Endometrial microvascular endothelial cells (primary cell): ENCODE results near the gene SRXN1. TPM values are rescaled to one million over a fixed set of nuclear protein-coding genes. Genes with fewer than 3 reads are reported as not detected.

Experiments used
- in situ Hi-C: cut with HindIII; loops from 2 replicates; pipeline ENCODE4 v1.10.0; 2017; ENCODE audit warnings: low sequenced_read_pairs, low pct_unique_long_range_greater_than_20kb; ENCODE audit errors: inconsistent ontology term
- total RNA-seq: library from RNA; depleted of rRNA; stranded (reverse); fragments of >200 nt; gene quantifications from one replicate; pipeline ENCODE4 v1.2.3, GENCODE V29; 2015; ENCODE audit errors: inconsistent ontology term

Gene SRXN1
- total RNA-seq, 1 donor from 2014 or later = 82.6 TPM

DNA sequence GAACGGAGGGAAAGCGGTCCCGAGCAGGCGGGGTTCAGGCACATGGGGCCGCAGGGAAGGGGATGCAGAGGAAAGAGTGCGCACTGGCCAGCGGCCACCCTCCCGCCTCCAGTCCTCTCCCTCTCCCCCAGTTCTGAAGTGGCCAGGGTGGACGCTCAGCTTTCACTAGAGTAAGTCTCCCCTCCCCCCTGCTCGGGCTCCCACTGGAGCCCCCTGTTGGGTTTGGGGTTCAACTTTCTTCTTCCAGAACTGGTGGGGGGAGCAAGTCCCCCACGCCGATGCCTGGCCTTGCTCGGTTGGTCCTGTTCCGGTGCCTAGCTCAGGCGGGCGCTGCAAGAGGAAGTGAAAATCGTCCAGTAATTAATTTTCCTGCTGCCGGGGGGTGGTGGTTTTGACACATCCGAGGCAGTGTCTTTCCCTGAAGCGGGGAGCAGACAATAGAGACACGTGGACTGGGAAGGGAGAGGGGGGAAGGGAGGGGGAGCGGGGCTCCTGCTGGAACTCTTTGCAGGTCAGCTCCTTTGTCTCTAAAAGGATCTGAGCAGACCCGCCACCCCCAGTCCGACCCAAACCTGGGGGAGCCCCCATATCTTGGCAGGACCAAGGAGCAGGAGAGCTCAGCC, 23.4 kb upstream of the SRXN1 start:
- in situ Hi-C loops = no loop called here

DNA sequence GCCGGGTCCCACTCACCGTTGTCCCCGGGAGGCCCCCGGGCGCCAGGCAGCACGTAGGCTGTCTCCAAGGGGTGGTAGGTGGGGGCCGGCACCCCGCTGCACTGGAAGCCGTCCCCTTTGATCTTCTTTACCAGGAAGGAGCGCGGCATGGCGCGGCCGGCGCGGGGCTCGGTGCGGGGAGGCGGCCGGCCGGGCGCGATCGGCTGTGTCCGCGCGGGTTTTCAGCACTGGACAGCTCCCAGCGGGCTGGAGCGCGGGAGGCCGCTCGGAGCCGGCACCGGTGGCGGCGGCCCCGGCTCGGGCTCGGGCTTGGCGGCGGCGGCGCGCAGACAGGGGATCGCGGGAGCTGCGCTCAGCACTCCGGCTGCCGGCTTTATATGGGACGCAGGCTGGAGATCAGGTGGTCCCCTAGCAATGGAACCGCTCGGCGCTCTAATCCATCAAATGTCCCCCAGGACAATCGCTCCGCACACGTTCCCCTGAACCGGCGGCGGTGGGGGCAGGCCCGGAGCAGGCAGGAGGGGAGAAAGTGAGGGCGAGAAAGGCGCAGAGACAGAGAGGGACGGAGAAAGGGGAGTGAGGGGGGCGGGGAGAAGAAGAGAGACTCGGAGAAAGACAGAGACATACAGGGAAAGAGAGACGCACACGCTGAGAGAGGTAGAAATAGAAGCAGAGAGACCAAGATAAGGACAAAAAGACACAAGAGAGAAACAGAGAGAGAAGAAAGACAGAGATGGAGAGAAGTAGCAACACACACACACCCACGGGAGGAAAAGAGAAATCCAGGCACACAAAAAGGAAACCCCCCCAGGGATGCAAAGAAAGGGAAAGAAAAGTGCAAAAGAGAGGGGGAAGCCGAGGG, 22.7 kb upstream of the SRXN1 start, which contains the start of gene SCRT2:
SCRT2 (minus strand) TSS at position 350 of the 862 bp plus-strand sequence; CDS start at position 149, 201 bp downstream.
- in situ Hi-C loops = no loop called here

DNA sequence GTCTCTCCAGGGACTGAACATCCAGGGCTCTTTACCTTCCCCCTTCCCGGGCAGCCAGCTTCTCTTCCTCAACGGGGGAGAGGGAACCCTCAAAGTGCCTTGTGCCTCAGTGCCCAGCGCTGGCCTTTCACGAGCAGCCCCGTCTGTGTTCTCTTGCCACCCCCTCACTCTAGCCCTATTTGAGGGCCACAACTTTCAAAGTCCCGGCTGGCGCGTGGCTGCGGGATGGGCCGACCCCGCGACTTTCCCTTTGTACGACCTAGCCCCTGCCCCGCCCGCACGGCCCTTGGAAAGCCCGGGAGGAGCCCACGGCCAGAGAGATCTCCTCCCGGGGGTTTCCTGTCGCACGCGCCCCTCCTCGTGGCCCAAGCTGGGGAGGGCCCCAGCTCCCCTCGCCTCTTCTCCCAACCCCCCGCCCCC, 22.0 kb upstream of the SRXN1 start:
- in situ Hi-C loops = no loop called here

DNA sequence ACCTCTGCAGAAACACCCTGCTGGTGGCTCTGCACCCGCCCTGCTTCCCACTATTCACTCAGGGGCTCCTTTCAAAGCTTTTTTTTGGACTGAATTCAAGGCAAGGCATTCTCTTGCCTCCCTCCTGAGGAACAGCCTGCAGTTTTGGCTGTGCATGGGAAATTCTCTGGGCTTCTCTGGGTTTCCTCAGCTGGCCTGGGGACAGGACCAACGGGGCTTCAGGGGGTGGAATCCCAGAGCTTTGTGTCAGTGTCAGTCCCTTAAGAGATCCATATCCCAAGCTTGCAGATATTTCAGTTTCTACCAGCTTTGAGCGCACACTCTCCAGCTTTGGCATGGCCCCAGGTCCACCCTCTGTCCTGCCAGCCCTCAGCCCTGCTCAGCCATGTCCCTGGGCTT, 20.6 kb upstream of the SRXN1 start:
- in situ Hi-C loops = no loop called here

DNA sequence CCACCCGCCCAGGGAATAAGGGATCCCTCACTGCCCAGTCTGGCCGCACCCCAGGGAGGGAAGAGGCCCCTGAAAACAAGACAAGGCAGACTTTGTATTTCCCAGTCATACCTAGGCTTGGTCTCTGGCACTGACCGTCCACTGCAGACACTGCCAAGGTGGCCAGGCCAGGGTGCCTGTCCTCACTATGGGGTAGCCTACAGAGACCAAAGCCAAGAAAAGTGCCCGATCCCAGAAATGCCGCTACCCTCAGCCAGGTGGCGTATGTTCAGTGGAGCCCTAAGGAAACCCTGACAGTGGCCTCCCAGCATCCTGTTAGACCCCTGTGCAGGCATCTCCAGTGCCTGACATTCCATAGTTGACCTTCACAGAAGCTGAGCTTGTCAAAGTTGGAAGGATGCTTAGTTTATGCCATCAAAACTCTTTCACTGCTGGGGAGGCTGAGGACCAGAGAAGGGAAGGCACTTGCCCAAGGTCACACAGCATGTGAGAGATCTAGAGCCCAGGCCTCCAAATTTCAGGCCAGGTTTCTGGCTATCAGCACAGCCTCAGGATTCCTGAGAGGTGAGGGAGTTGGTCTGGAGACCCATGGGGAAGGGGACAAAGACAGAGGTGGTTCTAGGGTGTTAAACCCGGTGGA, 20.1 kb upstream of the SRXN1 start:
- in situ Hi-C loops = no loop called here

DNA sequence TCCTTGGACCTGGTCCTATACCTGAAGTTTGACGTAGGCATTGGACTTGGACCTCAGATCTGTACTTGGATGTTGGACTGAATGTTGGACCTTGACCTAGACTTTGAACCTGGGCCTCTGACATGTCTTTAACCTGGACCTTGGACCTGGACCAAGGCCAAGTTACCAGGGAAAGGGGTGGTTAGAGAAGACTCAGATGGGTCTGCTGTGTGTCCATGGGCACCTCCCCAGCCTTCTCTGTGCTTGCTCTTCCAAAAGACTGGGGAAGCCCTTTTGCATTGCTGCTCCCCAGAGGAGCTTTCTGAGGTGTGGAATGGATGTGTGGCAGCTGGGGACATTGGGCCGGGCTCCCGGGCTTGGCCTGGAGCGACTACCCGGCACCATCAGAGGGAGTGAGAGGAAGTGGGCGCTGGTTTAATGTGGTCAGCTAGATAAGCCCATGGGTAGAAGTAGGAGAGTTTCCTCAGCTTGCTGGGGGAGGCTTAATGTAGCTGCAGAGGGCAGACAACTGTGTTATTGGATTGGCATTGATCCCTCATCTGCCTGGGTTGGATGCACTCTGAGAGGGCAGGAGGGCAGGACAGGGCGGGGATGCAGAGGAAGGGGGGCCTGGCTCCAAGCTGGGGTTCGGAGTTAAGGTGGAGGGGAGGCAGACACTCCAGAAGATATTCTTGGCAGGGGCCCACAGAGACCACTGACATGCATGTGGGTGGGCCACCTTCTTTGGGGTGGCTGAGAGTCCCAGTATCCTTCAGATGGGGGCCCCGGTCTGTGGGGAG, 18.4 kb upstream of the SRXN1 start:
- in situ Hi-C loops = no loop called here

DNA sequence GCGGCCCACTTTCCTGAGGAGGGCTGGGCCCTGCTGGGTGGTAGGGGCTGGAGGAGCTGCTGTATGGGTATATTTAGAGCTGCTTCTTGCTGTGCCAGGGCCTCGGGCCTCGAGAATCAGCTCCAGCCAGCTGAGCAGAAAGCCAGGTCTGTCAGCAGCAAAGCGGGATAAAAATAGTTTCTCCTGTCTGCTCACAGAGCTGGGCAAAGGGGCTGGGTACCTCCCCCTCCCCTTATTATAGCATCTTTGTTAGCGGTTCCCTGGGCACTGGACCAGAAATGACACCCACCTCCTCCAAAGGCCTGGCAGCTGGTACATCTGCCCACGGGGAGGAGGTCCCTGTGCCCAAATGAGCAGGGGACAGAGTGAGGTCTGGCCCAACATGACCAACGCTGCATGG, 16.6 kb upstream of the SRXN1 start:
- in situ Hi-C loops = no loop called here

DNA sequence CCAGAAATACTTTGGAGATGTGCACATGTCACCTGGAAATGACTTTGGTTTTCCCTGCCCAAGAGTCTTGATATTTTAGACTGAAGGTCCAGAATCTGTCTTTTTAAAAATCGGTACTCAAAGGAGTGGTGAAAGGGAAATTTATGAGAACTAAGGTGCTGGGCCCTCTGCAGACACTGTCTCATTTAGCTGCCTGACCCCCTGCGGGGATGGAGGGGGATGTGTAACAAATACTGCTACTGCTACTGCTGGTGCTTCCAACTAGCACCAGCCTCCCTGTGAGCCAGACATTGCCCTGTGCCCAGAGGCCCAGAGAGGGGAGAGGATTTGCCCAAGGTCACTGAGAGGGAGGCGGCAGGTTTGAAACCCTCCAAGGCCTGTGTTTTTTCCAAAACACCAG, 15.6 kb upstream of the SRXN1 start:
- in situ Hi-C loops = no loop called here

DNA sequence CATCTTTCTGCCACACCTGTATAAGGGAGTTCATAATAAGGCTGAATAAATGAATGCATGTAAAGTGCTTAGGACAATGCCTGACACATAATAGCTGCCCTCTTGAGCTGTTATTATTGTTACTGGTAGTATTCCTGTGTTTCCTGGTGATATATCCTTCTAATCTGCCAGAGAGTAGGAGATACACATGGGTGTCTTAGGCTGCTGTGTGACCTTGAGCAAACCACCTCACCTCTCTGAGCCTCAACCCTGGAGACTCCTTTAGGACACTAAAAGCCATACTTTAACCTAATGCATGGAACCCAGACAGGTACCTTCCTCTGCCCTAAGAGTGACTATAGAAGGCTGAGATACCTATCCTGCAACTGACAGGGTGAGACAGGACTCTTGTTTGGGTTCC, 15.1 kb upstream of the SRXN1 start:
- in situ Hi-C loops = no loop called here

DNA sequence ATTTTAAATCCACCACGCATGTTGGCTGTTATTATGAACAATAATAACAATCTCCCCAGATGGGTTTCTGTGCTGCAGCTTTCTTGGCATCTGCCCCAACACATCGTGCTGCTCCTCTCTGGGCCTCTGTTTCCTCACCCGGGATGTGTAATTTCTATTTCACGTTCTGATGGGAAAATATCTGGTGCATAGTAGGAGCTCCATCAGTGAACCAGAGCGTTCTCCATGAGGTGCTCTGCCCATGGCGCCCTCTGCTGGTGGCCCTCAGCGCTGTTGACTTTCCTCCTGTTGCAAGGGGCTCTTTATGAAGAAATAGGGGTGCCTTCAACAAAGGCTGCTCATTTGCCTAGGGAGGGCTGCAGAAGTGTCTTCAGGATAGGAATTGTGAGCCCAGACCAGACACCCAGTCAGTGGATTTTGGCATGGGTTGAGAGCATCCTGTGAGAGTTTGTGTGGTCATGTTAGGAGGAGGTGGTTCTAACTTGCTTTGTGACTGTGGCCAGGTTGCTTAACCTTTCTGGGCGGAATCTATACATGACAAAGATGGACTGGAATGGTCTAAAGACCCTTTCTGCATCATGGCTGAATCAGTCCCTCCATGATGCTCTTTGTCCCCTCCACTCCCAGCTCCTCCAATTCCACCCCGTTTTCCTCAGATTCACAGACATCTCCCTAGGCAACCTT, 14.5 kb upstream of the SRXN1 start:
- in situ Hi-C loops = no loop called here

DNA sequence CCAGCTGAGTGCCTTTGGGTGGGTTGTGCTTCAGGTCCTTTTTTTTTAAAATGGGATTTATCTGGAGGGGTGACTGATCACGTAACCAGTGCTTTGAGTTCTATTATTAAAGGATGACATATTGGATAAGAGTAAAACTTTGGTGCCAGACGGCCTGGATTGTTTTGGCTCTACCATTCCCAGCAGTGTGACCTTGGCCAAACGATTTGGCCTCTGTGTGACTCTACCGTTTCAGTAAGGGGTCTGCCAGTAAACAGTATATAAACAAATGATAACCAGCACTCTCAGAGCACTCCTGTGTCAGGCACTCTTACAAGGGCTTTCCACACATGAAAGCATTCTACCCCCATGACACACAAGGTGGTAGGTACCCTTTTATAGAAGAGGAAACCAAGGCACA, 13.9 kb upstream of the SRXN1 start:
- in situ Hi-C loops = no loop called here

DNA sequence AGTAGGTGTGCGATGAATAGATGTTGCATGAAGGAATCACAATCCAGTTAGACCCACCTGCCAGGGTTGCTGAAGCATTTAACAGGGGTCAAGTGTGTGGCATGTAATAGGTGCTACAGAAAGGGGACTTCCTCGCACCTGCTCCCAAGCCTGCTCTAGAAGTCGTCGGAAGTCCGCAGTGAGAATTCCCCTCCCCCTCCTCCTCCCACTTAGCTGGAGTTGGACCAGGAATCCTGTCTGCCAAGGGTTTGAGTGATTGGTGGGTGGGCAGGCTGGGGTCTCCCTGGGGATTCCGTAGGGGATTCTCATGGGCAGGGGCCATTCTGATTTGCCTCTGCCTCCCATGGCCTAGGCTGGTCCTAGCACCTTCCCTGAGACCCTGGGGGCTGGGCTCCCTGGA, 12.3 kb upstream of the SRXN1 start:
- in situ Hi-C loops = no loop called here

DNA sequence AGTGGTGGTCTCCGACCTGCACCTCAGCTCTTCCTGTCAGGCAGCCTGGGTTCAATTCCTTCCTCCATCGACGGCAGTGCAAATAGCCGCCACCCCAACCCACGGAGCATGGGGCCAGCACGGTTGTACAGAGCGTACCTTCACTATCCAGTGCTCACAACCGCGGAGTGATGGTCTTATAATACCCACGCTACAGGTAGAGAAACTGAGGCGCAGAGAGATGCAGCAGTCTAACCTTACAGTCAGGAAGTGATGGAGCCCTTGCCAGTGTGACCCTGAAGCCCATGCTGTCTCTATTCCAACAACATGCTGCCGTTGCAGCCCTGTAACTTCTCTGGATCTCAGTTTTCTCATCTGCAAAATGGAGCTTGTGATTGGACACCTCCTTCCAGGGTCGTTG, 11.6 kb upstream of the SRXN1 start:
- in situ Hi-C loops = no loop called here

DNA sequence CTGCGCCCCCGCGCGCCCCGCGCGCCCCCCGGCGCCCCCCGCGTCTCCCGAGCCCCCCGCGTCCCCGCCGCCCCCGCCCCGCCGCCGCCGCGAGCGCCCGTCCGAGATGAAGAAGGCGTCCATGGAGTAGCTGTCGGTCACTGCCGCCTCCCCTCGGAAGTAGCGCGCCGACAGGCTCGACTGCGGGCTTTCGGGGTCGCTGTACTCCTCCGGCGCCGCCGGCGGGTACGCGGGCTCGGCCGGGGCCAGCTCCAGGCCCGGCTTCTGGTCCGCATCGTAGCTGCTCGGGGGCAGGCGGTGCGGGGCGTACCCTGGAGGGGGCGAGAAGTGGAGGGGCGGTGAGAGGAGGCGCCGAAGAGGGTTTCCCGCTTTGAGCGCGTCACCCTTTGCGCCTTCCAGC, 11.2 kb upstream of the SRXN1 start:
- in situ Hi-C loops = no loop called here

DNA sequence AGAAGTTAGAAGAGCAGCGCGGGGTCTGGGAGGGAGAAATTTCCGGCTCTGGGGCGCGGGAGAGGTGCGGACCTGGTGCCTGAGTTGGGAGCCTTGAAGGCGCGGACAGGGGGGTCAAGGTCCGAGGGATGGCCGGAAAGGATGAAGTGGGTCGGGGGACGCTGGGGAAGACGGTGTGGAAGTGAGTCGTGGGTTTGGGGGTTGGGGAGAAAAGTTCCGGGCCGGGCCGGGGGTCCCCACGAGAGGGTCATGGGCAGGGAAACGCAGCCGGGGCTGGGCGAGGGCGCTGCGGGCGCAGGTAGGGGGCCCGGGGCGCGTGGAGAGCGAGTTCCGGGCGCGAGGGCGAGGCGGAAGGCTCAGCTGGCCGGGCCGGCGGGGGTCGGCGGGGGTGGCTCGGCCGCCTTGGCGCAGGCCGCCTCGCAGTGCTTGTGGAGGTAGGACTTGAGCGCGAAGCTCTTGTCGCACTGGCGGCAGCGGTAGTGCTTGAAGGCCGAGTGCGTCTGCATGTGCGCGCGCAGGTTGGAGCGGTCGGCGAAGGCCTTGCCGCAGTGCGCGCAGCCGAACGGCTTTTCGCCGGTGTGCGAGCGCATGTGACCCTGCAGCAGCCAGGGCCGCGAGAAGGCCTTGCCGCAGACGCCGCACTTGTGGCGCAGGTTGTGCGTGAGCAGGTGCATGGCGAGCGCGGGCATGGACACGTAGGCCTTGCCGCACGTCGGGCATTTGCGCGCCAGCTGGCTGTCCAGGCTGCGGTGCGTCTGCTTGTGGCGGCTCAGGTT, 10.5 kb upstream of the SRXN1 start:
- in situ Hi-C loops = no loop called here

DNA sequence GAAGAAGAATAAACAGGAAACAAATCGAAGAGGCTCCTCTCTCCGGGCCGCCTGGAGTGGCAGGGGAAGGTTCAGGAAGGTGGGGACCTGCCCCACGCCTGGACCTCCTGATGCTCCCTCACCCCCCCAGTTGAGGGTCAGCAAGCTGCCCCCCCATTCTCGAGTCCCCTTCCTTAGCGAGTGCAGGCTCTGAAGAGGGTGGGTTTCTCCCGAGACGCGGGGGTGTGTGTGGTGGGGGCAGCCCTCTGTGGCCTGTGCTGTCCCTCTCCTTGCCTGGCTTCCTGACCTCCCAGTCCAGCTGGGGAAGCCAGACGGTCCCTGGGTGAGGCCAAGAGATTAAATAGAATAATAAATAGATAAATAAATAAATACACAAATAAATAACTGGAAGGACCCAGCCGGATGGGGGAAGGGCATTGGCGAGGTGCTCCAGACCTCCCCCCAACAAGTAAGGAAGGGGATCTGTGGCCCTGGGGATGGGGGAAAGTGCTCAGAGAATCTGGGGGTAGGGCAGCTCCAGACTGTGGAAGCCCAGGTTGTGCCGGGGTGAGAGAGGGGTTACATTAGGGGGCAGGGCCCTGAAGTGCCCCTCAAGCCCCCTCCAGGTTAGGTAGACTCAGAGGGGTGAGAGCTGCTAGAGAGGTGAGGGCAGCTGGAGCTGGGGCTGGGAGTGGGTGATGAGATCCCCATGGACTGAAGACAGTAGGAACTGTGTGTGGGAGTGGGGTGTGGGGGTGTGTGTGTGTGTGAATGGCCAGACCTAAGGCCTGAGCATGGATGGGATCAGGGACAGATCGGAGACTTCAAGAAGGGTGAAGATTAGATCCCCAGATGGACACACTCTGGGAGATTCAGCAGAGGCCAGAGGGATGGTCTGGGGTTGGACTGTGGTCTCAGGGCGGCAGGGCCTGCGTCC, 9.5 kb upstream of the SRXN1 start:
- in situ Hi-C loops = no loop called here
